HG02642 (cell line): ENCODE results near the gene TK2.
A peak's percentile ranks its signal among the peaks of the same experiment; 100 is the strongest.

Experiments used
- ATAC-seq: cut with Tn5 transposase; IDR thresholded peaks from one replicate; pipeline ENCODE4 v1.9.1; 2021; ENCODE audit warnings: mild to moderate bottlenecking; ENCODE audit not compliant: unreplicated experiment, poor library complexity

Gene TK2

DNA sequence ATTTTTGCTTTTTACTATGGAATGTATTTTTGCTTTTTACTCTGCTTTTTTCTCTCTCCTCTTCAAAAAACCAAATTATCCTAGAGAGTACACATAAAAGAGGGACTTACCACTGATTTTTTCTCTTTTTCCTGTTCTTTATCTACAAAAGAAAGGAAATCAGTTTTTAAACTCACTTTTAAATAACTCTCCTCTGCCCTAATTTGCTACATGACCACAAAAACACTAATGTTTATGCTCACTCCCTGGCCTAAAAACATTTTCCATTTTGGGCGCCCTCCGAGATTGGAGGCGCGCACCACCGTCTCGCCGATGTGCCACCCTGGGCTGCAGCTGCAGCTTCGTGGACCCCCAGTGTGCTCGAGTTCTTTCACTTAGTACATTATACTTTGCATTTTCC is 1.1 kb downstream of the TK2 start:
- no peak for ATAC-seq

DNA sequence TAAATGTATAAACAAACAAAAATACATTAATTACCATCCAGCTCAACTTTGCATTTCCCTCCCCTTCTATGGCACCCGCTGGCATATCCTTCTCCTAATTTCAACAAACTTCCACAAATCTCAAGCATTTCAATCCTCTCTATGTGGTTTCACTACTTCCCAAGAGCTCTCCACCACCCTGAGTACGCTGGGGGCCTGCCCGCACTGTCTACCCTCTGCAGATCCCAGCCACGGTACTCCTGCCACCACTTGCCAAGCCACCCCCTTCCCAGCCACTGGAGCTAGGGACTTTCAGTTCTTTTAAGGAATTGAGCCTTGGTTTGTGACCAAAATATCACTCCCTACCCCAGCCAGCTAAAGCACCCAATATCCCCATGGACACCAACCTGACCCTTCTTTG is 1.9 kb downstream of the TK2 start:
- no peak for ATAC-seq

DNA sequence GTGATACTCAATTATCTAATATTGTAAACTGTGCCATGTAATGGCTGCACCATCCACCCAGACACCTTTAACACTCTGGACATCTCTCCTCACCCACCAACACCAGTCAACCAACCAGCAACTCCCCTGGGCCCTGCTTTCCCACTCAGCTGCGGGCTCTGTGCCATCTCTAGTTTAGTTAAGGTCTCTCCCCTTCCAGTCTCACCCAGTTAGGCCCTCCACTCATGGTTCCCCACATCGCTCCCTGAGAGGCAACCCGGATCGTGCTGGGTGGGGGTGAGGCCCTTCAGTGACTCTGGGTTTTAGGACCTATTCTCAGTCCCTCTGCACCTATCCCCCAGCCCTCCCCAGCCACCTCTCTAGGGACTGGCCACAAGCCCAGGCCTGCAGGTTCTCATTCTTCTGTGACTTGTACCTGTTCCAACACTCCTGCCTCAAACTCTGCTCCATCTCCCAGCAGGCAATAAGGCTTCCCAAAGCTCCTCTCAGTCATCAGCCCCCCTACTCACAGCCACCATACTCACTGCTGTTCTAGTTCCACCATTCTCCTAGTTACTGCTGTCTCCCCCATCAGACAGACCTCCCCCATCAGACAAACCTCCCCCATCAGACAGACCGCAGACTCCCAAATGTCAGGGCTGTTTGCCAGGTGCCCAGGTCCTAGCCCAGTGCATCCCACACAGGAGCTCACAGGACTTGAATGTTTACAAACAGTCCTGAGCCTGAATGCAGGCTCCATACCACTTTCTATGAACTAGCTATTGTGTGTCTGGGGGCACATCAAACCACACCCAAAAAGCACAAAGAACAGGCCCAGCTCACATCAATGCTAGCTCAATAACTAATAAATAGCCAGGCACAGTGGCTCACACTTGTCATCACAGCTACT is 2.6 kb downstream of the TK2 start:
- no peak for ATAC-seq

DNA sequence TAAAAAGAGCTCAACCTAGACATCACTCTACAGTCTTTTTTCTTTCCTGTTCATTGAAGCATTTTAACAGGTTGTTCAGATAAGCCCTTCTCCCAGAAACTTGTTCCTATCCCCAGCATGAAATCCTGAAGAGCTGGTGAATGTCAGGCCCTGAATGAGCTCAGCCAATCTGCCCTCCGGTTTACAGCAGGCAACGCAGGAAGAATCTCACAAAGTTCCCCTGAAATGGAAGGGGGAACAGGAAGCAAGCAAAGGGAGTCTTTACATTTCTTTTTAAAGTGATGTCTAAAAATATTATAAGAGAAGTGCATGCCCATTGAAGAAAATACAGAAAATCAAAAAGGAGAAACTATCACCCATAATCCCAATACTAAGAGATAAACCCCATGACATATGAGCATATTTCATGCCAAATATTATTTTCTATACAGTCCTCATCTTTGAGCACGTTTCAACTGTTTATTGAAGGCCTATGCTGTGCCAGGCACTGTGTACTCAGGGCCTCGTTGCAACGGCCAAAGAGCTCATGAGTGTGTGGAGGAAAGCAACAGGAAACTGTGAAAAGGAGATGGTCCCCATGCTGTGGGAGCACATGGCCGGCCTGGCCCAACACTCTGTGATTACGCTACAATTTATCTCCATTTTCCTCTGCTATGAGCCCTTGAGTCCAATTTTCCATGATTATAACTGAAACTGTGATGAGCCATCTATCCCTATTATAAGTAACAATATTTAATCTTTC is 5.7 kb downstream of the TK2 start:
- ATAC-seq, result no peak

DNA sequence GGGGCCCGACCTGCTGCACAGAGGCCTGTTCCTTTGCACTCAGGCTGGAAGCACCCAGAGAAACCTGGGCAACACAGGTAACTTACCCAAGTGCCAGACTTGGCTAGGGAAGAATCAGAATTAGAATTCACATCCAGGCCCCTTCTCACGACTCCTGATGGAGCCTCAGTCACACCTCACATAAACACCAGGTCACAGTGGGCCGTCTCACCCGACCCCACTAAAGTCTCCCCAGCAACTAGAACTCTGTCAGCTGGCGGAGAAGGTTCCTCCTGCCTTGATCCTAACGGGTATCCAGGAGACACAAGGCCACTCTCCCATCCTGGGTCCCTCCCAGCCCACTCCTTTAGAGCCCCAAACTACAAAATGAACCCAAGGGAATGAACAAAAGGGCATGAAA is 6.4 kb downstream of the TK2 start:
- ATAC-seq, result no peak

DNA sequence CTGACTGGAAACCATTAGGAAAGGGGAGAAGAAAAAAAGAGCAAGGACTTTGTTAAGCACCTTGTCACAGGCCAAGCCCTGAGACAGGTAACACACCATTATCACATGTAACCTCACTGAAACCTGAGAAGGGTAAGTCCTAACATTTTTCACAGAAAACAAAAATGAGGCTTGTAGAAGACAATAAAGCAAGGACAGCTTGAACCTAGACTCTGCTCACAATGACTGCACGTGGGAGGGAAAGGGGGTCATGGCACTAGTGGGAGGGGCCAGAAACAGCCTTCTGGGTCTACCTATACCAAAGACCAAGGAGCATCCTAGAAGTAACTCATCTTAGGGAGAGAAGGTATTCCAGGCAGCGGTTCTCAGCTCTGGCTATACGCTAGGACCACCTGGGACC is 7.5 kb downstream of the TK2 start:
- ATAC-seq, result no peak

DNA sequence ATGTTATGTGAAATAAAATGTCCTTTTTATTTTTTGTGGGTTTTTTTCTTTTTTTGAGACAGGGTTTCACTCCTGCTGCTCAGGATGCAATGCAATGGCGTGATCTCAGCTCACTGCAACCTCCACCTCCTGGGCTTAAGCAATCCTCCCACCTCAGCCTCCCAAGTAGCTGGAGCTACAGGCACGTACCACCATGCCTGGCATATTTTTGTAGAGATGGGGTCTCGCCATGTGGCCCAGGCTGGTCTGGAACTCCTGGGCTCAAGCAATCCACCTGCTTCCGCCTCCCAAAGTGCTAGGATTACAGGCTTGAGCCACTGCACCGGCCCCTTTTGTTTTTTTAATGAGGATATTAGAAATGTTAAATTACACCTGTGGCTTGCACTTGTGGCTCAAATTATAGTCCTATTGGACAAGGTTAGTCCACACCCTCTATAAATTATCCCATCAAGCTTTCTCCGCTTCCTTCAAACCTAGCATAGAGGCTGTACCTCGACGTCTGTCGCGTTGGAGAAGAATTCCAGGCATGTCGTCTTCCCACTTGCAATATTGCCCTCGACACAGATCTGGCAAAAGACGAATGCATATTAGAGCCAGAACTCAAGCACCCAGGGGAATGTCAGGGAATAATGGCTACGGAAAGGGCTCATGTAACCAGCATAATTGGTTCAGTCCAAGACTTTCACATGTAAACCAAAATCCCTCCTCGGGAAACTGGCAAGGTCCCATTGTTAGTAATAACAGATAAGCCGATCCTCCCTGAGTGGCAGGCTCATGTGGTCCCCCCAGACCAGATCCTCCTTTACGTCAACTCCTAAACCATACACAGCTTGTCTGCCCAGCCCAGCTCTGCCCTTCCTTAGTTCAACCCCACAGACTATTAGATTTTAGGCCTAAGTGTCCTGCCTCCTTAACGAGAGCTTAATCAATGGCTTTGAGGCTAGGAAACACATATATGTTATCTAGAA is 8.2 kb downstream of the TK2 start:
- ATAC-seq, result no peak

DNA sequence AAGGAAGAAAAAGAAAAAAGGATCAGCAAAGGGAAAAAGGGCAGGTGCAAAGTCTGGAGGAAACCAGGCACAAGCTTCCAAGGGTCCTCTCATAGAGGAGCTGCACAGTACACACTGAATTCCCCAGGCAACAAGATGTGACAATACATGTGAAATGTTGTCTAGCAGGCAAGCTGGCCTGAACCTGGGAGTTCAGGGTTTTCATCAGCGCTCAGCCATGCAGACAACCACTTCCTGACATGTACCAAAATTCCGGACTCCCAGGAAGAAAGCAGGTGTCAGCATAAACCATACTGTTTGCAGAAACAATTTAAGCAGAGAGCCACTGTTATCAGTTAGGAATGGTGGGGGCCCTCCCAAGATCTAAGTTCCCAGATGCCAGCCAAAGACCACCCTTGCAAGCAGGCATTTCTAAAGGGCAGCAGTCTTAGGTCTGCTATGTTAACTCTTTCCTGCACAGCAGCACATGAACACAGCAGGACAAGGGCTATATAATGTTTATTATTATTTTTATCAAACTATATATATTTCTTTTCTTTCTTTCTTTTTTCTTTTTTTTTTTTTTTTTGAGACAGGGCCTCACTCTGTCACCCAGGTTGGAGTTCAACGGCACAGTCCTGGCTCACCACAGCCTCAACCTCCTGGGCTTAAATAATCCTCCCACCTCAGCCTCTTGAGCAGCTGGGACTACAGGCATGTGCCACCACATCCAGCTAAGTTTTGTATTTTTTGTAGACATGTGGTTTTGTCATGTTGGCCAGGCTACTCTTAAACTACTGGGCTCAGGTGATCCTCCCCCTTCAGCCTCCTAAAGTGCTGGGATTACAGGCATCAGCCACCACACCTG is 10.1 kb downstream of the TK2 start:
- ATAC-seq, result peak; percentile 78

DNA sequence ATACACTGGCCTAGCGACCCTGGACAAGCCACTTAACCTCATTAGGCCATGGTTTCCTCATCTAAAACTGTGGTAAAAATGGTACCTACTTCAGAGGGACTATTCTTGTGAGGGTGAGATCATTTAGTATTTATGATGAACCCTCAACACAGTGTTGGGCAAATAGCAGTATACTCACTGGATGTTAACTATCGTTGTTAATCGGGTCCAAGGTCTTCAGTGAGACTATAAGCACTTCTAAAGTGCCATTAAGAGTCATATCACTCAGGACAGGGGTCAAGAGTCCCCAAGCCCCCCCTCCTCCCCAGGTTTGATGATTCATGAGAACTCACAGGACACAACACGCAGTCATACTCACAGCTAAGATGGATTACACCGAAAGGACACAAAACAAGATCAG is 11.0 kb downstream of the TK2 start:
- no peak for ATAC-seq

DNA sequence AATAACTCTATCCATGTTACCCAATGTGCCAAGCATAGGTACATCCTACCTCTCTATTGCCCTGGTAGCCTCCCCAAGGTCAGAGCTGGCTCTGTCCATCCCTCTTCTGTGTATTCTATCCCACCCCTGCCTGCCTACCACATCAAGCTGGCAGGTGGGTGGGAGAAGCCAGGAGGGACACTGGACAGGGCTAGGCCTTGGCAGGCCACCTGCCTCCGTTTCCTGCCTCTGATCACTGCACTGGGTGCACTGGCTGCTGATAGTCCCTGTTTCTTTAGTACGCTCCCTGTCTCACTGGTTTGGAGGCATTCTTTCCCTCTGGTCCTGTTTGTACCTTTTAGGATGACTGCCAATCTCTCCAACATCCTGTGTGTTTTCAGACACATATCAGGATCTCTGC is 12.7 kb downstream of the TK2 start:
- no peak for ATAC-seq

DNA sequence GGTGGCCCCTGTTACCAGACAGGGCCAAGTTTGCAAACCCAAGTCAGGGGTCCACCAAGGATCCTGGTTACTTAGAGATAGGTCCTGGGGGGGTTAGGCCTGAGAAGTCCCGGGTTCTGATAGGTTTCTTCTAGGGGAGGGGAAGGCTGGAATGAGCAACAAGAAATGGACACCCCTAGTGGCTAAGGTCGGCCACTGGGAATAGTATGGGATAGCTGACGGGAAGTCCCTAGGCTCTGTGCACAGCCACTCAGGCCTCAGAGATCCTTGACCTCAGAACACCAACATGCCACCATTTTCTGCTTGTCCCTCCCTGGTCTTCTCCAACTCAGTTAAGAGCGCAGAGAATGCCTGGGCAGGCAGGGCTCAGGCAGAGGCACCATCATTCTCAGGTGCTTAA is 13.4 kb downstream of the TK2 start:
- no peak for ATAC-seq

DNA sequence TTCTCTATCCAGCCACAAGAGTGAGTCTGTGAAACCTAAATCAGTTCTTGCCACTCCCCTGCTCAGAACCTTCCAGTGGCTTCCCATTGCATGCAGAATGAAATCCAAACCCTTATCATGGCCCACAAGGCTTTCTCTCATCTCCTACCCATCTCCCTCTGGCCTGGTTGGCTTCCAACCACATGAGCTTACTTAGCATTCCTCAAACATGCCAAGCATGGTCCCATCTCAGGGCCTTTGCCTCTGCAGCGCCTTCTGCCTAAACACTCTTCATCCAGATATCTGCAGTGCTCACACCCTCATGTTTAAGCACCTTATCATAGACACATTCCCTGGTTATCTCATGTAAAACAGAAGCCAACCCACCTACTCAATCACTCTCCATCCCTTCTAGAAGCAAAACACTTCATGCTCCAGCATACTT is 15.5 kb downstream of the TK2 start:
- ATAC-seq, result no peak

DNA sequence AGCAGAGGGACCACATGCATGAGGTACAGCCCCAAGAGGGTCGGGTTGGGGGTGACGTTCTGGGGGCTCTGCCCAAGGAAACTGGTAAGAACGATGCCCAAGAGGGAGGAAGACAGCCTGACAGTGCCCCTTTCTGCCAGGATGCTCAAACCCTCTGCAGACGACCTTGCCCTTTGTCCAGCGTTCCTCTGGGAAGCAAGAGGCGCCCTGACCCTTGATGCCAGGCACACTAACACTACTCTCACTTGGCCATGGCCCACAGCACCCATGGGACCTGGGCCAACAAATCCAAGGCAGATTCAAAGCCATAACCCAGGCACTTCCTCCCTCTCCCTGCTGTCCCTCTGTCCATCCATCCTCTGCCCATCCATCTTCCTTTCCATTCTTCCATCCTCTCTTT is 20.4 kb downstream of the TK2 start:
- no peak for ATAC-seq

DNA sequence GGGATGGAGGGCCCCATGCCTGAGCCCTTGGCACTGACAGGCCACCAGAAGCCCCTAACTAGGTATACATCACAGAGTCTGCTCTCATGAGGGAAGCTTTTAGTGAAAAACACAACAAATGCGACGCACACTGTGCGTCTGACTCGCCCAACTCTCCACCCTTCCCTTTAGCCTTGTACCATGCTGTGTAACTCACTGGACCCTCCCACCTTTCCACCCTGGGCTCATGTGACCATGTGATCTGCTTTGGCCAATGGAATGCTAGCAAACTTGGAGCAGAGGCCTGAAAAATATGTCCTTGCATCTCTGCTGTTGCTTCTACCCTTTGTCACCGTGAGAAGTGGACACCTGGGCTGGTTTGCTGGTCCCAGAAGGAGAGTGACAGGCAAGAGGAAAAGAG is 21.6 kb downstream of the TK2 start:
- ATAC-seq, result no peak

DNA sequence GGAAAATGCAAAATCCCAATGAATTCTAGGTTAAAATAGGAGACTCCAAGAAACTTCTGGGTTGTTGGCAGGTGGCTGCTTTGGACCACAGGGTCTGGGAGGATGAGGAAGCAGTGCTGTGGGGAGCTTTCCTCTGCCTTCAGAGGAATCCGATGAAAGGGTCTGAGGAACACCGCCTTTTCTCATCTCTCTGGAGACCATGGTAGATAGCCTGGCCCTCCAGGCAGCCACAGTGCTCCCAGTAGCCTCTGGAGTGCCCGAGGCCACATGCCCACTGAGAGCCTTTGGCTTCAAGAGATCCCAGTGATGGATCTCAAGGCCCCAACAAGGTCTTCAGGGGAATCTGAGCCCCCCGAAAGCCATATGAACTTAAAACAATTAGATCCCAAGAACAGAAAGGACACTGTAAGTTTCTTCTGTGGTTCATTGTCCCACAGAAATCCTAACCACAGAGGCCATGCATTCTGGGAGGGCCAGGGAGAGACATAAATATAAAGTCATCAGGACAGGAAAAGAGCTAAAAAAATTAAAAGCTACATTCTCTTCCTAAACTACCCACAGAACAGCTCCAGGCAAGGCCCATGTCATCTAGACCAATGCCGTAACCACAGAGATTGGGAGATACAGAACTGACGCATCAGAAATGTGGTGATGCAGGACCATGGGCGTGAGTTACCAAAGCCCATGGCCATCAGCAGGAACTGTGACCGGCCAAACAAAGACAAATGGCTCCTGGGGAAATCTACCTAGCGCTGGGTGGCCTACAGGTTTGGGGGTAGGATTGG is 24.3 kb downstream of the TK2 start:
- ATAC-seq, result no peak

DNA sequence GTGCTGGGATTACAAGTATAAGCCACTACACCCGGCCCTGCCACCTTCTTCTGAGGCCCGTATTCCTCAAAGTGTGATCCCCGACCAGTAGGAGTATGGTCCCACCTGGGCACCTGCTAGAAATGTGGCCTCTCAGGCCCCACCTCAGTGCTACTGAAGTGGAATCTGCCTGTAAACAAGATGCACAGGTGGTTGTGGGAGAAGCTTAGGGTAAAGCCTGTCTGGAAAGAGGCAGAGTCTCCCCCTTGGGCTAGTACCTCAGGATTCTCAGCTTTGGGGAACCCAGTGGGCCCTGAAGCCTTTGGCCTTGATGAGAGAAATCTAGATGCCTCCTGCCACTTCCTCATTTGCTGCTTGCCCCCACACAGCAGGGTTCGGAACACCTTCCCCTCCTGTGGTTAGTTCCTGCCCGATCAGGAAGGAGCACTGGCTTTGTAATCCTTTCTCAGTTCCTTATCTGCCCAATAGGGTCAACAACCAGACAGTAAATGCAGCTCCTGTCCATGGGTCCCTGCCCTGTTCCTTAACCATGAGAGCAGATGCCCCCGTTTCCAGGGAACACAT is 25.2 kb downstream of the TK2 start:
- peak; percentile 56 for ATAC-seq

DNA sequence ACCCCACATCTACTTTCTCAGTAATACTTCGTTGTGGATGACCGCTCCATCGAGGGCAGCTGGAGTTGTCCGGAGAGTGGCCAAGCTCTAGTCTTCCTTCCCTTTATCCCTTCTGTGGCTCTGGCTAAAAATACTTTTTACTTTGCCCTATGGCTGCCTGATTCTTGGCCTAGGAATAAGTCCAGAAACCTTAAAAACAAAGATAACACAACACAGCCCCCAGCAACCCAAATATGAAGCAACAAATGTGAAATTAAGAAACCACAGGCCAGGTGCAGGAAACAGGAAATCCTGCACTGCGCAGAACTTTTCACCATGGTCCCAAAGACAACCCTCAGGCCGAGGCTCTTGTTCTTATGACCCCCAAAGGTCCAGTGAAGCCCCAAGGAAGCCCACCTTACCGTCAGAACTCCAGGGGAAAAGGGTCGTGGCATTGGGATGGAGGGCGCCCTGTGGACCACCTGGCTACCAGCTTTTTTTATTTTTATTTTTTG is 26.0 kb downstream of the TK2 start:
- ATAC-seq, result peak; percentile 40

DNA sequence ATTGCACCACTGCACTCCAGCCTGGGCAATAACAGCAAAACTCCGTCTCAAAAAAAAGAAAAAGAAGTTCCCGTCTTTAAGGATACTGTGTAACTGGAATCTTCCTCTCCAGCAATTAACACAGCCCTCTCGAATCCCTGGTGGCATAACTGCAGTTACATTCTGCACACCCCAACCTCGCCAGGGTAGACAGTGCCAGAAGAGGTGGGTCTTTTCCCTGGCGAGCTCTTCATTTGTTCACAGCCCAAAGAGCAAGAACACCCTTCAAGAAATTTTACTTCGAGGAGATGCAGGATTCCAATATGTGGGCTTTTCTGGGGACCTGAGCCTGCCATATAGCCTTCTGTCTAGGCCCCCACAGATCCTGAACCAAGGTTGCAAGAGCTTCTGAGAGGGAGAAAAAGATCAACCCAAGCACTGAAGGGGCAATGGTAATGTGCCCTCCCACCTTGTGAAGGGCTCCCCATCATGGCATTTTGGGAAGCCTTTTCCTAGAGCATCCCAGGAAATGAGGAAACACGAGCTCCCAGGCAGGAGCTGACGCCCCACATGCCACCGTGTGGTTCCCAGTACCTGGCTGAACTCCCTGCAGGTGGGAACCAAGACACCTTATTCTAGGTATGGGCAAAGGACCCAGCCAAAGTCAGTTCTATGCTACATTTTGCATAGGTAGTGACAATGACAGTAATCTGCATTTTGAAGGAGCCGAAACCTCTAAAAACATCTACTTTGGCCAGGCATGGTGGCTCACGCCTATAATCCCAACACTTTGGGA is 26.9 kb downstream of the TK2 start:
- no peak for ATAC-seq
